ENCODE data around the gene URI1. TPM values are rescaled to one million over a fixed set of nuclear protein-coding genes. Genes with fewer than 3 reads are reported as not detected.

Gene URI1
- total RNA-seq, 1 donor from 2014 or later: 45.4 TPM

- H3K4me3 ChIP-seq (ENCODE audit: low read depth, low read length): no peak overlapping the region
- no peak for TF ChIP-seq CTCF (conservative IDR thresholded peaks at IDR 0.05; ENCODE audit: low read depth, low read length)
- DNase-seq (ENCODE audit: low read depth): no peak
Observed at GRCh38 chr19:30017172-30017571, 75.1 kb downstream of the URI1 start.

- DNase-seq (ENCODE audit: low read depth): no peak
- H3K4me3 ChIP-seq (ENCODE audit: low read depth, low read length): no peak overlapping the region
- TF ChIP-seq CTCF (conservative IDR thresholded peaks at IDR 0.05; ENCODE audit: low read depth, low read length): no peak
Observed at GRCh38 chr19:30020189-30020588, 78.2 kb downstream of the URI1 start.

GRCh38 chr19:30022659-30023058, 80.6 kb downstream of the URI1 start:
- no peak for DNase-seq (ENCODE audit: low read depth)
- H3K4me3 ChIP-seq (ENCODE audit: low read depth, low read length): no peak overlapping the region
- TF ChIP-seq CTCF (conservative IDR thresholded peaks at IDR 0.05; ENCODE audit: low read depth, low read length): no peak

GRCh38 chr19:30023330-30023729, 81.3 kb downstream of the URI1 start:
- no peak for DNase-seq (ENCODE audit: low read depth)
- H3K4me3 ChIP-seq (ENCODE audit: low read depth, low read length): no peak overlapping the region
- TF ChIP-seq CTCF (conservative IDR thresholded peaks at IDR 0.05; ENCODE audit: low read depth, low read length): no peak

- TF ChIP-seq CTCF (conservative IDR thresholded peaks at IDR 0.05; ENCODE audit: low read depth, low read length): no peak
- no peak overlapping the region for H3K4me3 ChIP-seq (ENCODE audit: low read depth, low read length)
- no peak for DNase-seq (ENCODE audit: low read depth)
Observed at GRCh38 chr19:30024091-30024490, 82.1 kb downstream of the URI1 start.

- DNase-seq (ENCODE audit: low read depth): no peak
- TF ChIP-seq CTCF (conservative IDR thresholded peaks at IDR 0.05; ENCODE audit: low read depth, low read length): no peak
- no peak overlapping the region for H3K4me3 ChIP-seq (ENCODE audit: low read depth, low read length)
Observed at GRCh38 chr19:30026933-30027332, 84.9 kb downstream of the URI1 start.

GRCh38 chr19:30028118-30028991, 86.3 kb downstream of the URI1 start:
- TF ChIP-seq CTCF (conservative IDR thresholded peaks at IDR 0.05; ENCODE audit: low read depth, low read length): no peak
- H3K4me3 ChIP-seq (ENCODE audit: low read depth, low read length): no peak overlapping the region
- DNase-seq (ENCODE audit: low read depth): no peak

Data from epithelial cell of proximal tubule (primary cell).